GM12865 (cell line): ENCODE measurements around the gene PTGER3.

Experiments
- DNase-seq: peaks from one replicate; pipeline ENCODE4 v3.0.0; 2010; ENCODE audit warnings: low read depth
- H3K4me3 ChIP-seq: 2 replicates; pipeline ENCODE4 v1.5.1; 2011; ENCODE audit warnings: mild to moderate bottlenecking, low read depth, low read length, control low read depth
- TF ChIP-seq, protein P1 (sequence below): IDR thresholded peaks from 2 replicates; pipeline ENCODE4 v1.5.1; 2011; ENCODE audit warnings: low read length, control low read depth, low read depth, inconsistent platforms; ENCODE audit not compliant: insufficient read depth; ENCODE audit errors: missing control alignments

The PTGER3 gene

DNA sequence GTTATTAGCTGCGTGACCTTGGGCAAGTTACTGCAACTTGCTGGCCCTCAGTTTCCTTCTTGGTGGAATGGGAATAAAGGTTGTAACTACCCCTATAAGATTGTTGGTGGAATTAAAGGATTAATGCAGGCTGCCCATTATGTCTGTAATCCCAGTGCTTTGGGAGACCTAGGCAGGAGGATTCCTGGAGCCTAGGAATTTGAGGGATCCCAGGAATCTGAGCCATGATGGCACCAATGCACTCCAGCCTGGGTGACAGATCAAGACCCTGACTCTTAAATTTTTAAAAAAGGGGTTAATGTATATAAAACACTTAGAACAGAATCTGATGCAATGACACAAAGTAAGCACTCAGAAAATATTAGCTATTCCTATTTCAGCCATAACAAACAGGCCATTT, 67.3 kb downstream of the PTGER3 start:
- no peak overlapping the region for H3K4me3 ChIP-seq
- DNase-seq: no peak
- TF ChIP-seq, protein P1, sequence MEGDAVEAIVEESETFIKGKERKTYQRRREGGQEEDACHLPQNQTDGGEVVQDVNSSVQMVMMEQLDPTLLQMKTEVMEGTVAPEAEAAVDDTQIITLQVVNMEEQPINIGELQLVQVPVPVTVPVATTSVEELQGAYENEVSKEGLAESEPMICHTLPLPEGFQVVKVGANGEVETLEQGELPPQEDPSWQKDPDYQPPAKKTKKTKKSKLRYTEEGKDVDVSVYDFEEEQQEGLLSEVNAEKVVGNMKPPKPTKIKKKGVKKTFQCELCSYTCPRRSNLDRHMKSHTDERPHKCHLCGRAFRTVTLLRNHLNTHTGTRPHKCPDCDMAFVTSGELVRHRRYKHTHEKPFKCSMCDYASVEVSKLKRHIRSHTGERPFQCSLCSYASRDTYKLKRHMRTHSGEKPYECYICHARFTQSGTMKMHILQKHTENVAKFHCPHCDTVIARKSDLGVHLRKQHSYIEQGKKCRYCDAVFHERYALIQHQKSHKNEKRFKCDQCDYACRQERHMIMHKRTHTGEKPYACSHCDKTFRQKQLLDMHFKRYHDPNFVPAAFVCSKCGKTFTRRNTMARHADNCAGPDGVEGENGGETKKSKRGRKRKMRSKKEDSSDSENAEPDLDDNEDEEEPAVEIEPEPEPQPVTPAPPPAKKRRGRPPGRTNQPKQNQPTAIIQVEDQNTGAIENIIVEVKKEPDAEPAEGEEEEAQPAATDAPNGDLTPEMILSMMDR: no peak

DNA sequence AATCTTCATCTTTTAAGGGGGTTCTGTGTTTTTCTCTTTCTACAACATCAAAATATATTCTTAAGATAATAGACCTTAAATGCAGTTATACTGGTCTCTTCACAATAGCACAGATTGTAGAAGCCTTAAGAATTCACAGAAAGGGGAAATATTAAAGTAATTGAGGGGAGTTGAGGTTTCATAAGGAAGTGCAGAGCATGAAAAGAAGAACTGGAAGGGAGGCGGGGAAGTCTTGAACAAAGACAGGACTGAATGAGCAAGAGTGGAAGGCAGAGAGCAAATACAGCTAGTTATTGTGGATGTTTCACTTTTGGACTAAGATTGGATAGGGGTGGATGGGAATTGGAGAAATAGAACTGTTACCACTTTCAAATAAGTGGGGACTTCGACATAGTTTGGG, 67.7 kb downstream of the PTGER3 start:
- no peak for DNase-seq
- TF ChIP-seq, protein P1: no peak

DNA sequence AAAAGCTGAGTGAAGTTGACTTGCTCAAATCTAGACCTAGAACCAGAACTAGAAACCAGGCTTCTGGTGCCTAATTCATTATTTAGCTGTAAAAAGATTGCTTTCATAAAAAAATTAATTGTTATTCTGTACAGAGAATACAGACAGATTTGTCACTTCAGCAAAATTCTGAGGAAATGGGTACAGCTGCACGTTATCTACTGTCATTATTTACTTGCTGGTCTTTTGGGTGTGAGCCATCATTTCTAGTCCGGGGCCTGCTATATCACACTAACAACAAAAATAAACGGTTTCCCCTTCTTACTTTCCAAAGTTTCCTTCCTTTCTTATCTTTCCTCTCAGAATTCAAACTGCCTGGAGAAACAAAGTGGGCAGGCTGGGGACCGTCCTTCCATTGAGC, 68.3 kb downstream of the PTGER3 start:
- TF ChIP-seq, protein P1: no peak
- H3K4me3 ChIP-seq: no peak overlapping the region
- DNase-seq: no peak

More for the DNA sequence above, 67.7 kb downstream of the PTGER3 start:
- H3K4me3 ChIP-seq: no peak overlapping the region

DNA sequence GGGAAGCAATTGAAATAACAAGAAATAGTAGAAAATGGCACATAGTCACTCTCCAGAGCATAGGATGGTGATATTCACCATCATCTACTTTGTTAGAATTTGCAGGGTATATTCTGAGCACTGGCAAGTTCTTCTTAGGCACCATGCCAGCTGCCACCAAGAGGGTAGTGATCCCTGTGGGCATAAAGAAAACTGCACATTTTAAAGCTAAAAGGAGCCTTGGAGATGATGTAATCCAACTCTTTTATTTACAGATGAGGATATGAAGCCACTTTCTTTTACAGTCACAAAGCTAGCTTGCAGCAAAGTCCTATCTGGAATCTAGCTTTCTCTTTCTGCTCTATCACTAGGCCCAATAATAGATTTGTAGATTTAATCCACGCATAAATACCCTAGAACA, 69.0 kb downstream of the PTGER3 start:
- DNase-seq: no peak
- TF ChIP-seq, protein P1: no peak
- no peak overlapping the region for H3K4me3 ChIP-seq

DNA sequence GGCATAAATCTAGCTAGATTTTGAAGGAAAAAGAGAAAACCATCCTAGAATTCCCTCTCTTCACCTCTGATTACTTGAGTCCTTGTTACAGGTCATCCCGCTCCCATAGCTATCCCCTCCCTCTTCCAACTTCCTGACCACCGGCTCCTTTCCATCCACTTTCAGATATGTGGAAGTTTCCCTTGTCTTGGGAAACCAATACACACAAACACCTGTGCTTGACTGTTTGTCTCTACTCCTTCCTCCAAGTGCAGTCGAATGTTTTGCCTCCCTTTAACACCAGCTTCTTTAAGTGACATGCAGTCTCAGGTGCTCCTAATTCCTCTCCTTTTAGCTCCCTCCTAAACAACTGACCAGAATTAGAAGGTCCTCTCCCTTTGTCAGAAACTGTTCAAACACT, 70.0 kb downstream of the PTGER3 start:
- H3K4me3 ChIP-seq: no peak overlapping the region
- DNase-seq: no peak
- TF ChIP-seq, protein P1: no peak

DNA sequence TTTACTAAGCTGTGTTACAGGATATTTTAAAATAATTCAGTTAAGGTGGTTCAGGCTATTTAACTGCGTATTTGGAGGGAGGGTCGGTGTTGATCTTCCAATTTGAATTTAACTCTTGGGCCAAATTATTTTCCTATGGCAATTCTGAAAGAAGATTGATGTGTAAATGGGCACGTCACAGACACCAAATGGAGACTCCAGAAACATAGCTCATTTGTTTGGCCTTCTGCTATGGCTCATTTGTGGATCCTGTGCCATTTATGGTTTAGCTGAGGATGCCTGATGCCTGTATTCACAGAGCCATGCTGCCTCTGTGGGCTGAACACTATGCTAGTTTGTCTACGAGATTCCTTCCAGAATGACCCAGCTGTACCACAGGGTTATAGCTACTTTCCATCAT, 70.6 kb downstream of the PTGER3 start:
- TF ChIP-seq, protein P1: no peak
- H3K4me3 ChIP-seq: no peak overlapping the region
- no peak for DNase-seq

DNA sequence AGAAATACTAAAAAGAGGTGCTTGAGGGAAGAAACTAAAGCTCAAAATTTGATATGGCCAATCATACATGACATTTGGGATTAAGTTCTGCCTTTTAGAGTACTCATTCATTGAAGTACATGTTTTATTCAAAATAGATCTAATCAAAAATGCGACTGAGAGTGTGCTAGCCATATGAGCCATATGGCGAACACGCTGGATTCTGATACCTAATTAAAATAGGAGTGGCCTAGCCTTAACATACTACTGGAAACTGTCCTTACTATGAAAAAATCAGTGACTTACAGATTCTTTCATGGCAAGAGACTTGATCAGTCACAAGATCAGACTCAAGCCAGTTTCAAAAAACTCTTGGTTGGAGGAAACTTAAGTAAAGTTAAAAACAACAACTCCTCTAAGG, 73.9 kb downstream of the PTGER3 start:
- no peak overlapping the region for H3K4me3 ChIP-seq
- TF ChIP-seq, protein P1: no peak
- no peak for DNase-seq
